Trophoblast cell (in vitro differentiated cells and primary cell): Measurements from ENCODE around the gene PCDHGC4.

Source experiments
- DNase-seq, 2 donors: peaks; one replicate each; pipeline ENCODE4 v3.0.0-alpha.2; 2016
- H2AFZ ChIP-seq: 2 replicates; pipeline ENCODE4 v1.6.1; 2013; ENCODE audit warnings: low read length, moderate library complexity, mild to moderate bottlenecking; ENCODE audit not compliant: insufficient read depth, poor library complexity
- H2AK5ac ChIP-seq: 2 replicates; pipeline ENCODE4 v1.6.1; 2013; ENCODE audit warnings: mild to moderate bottlenecking, low read length
- H2BK120ac ChIP-seq: 2 replicates; pipeline ENCODE4 v1.6.1; 2013; ENCODE audit warnings: low read length, mild to moderate bottlenecking, moderate library complexity; ENCODE audit not compliant: insufficient read depth, poor library complexity
- H2BK12ac ChIP-seq: 2 replicates; pipeline ENCODE4 v1.6.1; 2013; ENCODE audit warnings: mild to moderate bottlenecking, low read length, moderate library complexity
- H2BK5ac ChIP-seq: 2 replicates; pipeline ENCODE4 v1.6.1; 2013; ENCODE audit warnings: low read length, low read depth, moderate library complexity, mild to moderate bottlenecking; ENCODE audit not compliant: poor library complexity
- H3K14ac ChIP-seq: 2 replicates; pipeline ENCODE4 v1.6.1; 2013; ENCODE audit warnings: mild to moderate bottlenecking, low read length
- H3K18ac ChIP-seq: 2 replicates; pipeline ENCODE4 v1.6.1; 2013; ENCODE audit warnings: mild to moderate bottlenecking, low read length
- H3K23ac ChIP-seq: 2 replicates; pipeline ENCODE4 v1.6.1; 2013; ENCODE audit warnings: low read length
- H3K27ac ChIP-seq: 2 replicates; pipeline ENCODE4 v1.5.1; 2013; ENCODE audit warnings: low read depth, mild to moderate bottlenecking, inconsistent platforms, low read length, moderate library complexity
- H3K27me3 ChIP-seq: 2 replicates; pipeline ENCODE4 v1.6.1; 2013; ENCODE audit warnings: inconsistent platforms, mild to moderate bottlenecking, low read length, moderate library complexity; ENCODE audit not compliant: insufficient read depth
- H3K36me3 ChIP-seq, 2 experiments: 1 replicate in 1 of 2; 2 replicates in 1 of 2; pipeline ENCODE4 v1.6.1; 2013; ENCODE audit warnings: low read length in 2 of 2, mild to moderate bottlenecking in 2 of 2, moderate library complexity in 1 of 2; ENCODE audit not compliant: insufficient read depth in 2 of 2, control insufficient read depth in 1 of 2
- H3K4ac ChIP-seq: 2 replicates; pipeline ENCODE4 v1.6.1; 2013; ENCODE audit warnings: low read depth, mild to moderate bottlenecking, low read length, moderate library complexity
- H3K4me1 ChIP-seq, 2 experiments: 1 replicate in 1 of 2; 2 replicates in 1 of 2; pipeline ENCODE4 v1.6.1; 2013; ENCODE audit warnings: low read length in 2 of 2, mild to moderate bottlenecking in 2 of 2, moderate library complexity in 1 of 2; ENCODE audit not compliant: insufficient read depth in 2 of 2, control insufficient read depth in 1 of 2
- H3K4me2 ChIP-seq: 2 replicates; pipeline ENCODE4 v1.6.1; 2013; ENCODE audit warnings: inconsistent platforms, mild to moderate bottlenecking, low read length, moderate library complexity
- H3K4me3 ChIP-seq: 2 replicates; pipeline ENCODE4 v1.5.1; 2013; ENCODE audit warnings: mild to moderate bottlenecking, low read depth, low read length, inconsistent platforms
- H3K79me1 ChIP-seq: one replicate; pipeline ENCODE4 v1.6.1; 2013; ENCODE audit warnings: low read length
- H3K79me2 ChIP-seq: 2 replicates; pipeline ENCODE4 v1.6.1; 2013; ENCODE audit warnings: low read length, mild to moderate bottlenecking; ENCODE audit not compliant: control insufficient read depth, insufficient read depth, poor library complexity
- H3K9ac ChIP-seq: 2 replicates; pipeline ENCODE4 v1.6.1; 2013; ENCODE audit warnings: mild to moderate bottlenecking, low read length
- H3K9me3 ChIP-seq: 2 replicates; pipeline ENCODE4 v1.6.1; 2013; ENCODE audit warnings: low read depth, mild to moderate bottlenecking, control low read depth, inconsistent platforms, low read length; ENCODE audit not compliant: insufficient read depth
- H4K12ac ChIP-seq: 2 replicates; pipeline ENCODE4 v1.6.1; 2013; ENCODE audit warnings: low read depth, mild to moderate bottlenecking, low read length, moderate library complexity
- H4K8ac ChIP-seq: 2 replicates; pipeline ENCODE4 v1.6.1; 2013; ENCODE audit warnings: low read depth, mild to moderate bottlenecking, low read length, moderate library complexity
- H4K91ac ChIP-seq: one replicate; pipeline ENCODE4 v1.6.1; 2013; ENCODE audit warnings: low read depth, mild to moderate bottlenecking, low read length, moderate library complexity
- WGBS: extraction: QIAGEN DNeasy Blood & Tissue Kit; methylation state at CpG from one replicate; pipeline ENCODE4 v1.1.7; 2013; ENCODE audit warnings: missing lambda C conversion rate; ENCODE audit not compliant: insufficient read length, insufficient coverage; ENCODE audit errors: extremely low coverage; 5-methylcytosine and 5-hydroxymethylcytosine counted together

Gene PCDHGC4

DNA sequence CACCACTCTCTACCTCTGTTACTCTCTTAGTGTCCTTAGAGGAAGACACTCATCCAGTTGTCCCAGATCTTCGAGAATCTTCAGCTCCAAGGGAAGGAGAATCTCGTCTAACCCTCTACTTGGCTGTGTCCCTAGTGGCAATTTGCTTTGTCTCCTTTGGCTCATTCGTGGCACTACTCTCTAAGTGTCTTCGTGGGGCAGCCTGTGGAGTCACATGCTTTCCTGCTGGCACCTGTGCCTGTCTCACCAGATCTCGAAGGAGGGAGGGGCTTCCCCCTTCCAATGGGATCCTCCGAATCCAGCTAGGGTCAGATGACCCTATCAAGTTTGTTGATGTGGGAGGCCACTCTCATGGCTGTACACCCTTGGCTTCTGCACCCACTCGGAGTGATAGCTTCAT lies 2.3 kb downstream of the PCDHGC4 start:
- H3K4ac ChIP-seq, result no peak overlapping the region
- peaks cover 5% of the 10 kb centered on the region for H3K27me3 ChIP-seq
- no peak overlapping the region for H3K23ac ChIP-seq
- no peak overlapping the region for H4K8ac ChIP-seq
- no CpG with 5 or more reads among the region's 7 CpGs for WGBS
- H3K4me2 ChIP-seq, result no peak overlapping the region
- no peaks in the 10 kb centered on the region for H3K79me1 ChIP-seq
- H2AFZ ChIP-seq, result no peak overlapping the region
- H3K79me2 ChIP-seq, result no peaks in the 10 kb centered on the region
- DNase-seq, result no peak
- no peak overlapping the region for H2BK12ac ChIP-seq
- H3K4me1 ChIP-seq, result peaks cover 14 to 23% of the 10 kb centered on the region in 2 experiments
- H3K14ac ChIP-seq, result no peak overlapping the region
- no peak overlapping the region for H3K9ac ChIP-seq
- no peak overlapping the region for H2AK5ac ChIP-seq
- H3K18ac ChIP-seq, result no peak overlapping the region
- peaks cover 49 to 51% of the 10 kb centered on the region in 2 experiments for H3K36me3 ChIP-seq
- H4K91ac ChIP-seq, result no peak overlapping the region
- H4K12ac ChIP-seq, result no peak overlapping the region
- peaks cover 12% of the 10 kb centered on the region for H3K9me3 ChIP-seq
- H3K4me3 ChIP-seq, result no peak overlapping the region
- no peak overlapping the region for H2BK5ac ChIP-seq
- no peak overlapping the region for H3K27ac ChIP-seq
- no peak overlapping the region for H2BK120ac ChIP-seq

DNA sequence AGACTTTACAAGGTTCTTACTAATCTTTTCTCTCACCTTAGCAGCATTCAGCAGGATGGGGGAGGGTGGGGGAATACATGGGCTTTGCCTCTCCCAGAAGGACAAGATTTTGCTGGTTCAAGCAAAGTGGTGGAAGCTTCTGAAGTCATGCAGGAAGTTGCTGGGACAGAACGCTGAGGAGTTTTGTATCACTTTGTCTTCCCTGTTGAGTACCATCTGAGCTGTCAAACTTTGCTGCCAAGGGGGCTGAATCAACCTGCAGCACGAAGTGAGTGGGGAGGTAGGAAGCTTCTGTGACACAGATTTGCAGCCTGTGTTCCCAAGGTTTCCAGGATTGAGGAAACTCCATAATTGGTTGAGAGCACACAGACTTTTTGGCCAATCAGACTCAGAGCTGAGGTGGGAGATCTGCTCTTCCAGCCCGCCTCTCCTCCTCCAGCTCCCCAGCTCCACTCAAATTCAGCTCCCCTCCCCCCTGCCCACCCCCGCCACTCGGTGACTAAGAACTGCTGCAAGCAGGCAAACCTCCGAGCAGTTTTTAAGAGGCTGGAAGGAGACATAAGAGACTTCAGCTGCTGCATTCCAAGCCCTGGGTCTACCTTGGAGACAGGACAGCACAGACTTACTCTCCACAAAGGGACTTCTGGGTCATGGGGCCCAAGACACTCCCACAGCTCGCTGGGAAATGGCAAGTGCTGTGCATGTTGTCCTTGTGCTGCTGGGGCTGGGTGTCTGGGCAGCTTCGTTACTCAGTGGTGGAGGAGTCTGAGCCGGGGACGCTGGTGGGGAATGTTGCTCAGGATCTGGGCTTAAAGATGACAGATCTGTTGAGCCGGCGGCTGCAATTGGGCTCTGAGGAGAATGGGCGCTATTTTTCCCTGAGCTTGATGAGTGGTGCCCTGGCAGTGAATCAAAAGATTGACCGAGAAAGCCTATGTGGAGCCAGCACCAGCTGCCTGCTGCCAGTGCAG lies 4.0 kb downstream of the PCDHGC4 start, which contains the start of gene PCDHGC5:
PCDHGC5 (plus strand) TSS at position 491 of the 971 bp plus-strand sequence; CDS start at position 651, 160 bp downstream.
- Histone ChIP-seq H4K8ac (no peak within 1 kb of the TSS), H3K27ac (peak within 1 kb of the TSS; percentile 7), H3K18ac (peak within 1 kb of the TSS; percentile 30), H3K4me1 (peaks cover 10 to 21% of the 10 kb centered on the region in 2 experiments), H3K27me3 (peaks cover 9% of the 10 kb centered on the region), H3K23ac (no peak within 1 kb of the TSS), H4K12ac (no peak within 1 kb of the TSS), H3K9me3 (peaks cover 12% of the 10 kb centered on the region), H4K91ac (no peak within 1 kb of the TSS), H3K4ac (no peak within 1 kb of the TSS), H2BK12ac (no peak within 1 kb of the TSS), H3K4me2 (no peak within 1 kb of the TSS), H2BK120ac (no peak within 1 kb of the TSS), H2BK5ac (no peak within 1 kb of the TSS), H3K36me3 (peaks cover 56% of the 10 kb centered on the region in 2 experiments), H3K9ac (no peak within 1 kb of the TSS), H2AFZ (no peak within 1 kb of the TSS), H3K14ac (no peak within 1 kb of the TSS), H3K79me2 (no peaks in the 10 kb centered on the region), H3K79me1 (no peaks in the 10 kb centered on the region), H2AK5ac (no peak within 1 kb of the TSS), H3K4me3 (no peak within 1 kb of the TSS)
- WGBS, result no CpG with 5 or more reads among the region's 14 CpGs
- no peak for DNase-seq

DNA sequence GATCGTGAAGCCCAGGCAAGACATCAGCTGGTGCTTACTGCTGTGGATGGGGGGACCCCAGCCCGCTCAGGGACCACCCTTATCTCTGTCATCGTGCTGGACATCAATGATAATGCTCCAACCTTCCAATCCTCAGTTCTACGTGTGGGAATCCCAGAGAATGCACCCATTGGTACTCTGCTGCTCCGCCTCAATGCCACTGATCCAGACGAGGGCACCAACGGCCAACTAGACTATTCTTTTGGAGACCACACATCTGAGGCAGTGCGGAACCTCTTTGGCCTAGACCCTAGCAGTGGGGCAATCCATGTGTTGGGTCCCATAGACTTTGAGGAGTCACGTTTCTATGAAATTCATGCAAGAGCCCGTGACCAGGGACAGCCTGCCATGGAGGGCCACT lies 5.0 kb downstream of the PCDHGC4 start:
- Histone ChIP-seq H3K18ac (no peak overlapping the region), H2BK120ac (no peak overlapping the region), H4K8ac (no peak overlapping the region), H2BK12ac (no peak overlapping the region), H3K4ac (no peak overlapping the region), H3K9ac (no peak overlapping the region), H3K79me2 (no peaks in the 10 kb centered on the region), H3K27me3 (peaks cover 9% of the 10 kb centered on the region), H3K9me3 (peaks cover 12% of the 10 kb centered on the region), H3K36me3 (peaks cover 58% of the 10 kb centered on the region in 2 experiments), H3K4me1 (peaks cover 13 to 23% of the 10 kb centered on the region in 2 experiments), H3K27ac (no peak overlapping the region), H3K4me2 (no peak overlapping the region), H2AFZ (no peak overlapping the region), H3K23ac (no peak overlapping the region), H3K14ac (no peak overlapping the region), H3K4me3 (no peak overlapping the region), H2AK5ac (no peak overlapping the region), H2BK5ac (no peak overlapping the region), H4K12ac (no peak overlapping the region), H3K79me1 (peaks cover under 1% of the 10 kb centered on the region), H4K91ac (no peak overlapping the region)
- DNase-seq, result no peak
- WGBS, result no CpG with 5 or more reads among the region's 10 CpGs

DNA sequence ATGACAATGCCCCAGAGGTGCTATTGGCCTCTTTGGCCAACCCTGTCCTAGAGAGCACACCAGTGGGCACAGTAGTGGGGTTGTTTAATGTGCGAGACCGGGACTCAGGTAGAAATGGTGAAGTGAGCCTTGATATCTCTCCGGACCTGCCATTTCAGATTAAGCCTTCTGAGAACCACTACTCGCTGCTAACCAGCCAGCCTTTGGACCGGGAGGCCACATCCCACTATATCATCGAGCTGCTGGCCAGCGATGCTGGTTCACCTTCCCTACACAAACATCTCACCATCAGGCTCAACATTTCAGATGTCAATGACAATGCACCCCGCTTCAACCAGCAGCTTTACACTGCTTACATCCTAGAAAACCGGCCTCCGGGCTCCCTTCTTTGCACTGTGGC lies 5.4 kb downstream of the PCDHGC4 start:
- Histone ChIP-seq H2BK5ac (no peak overlapping the region), H4K12ac (no peak overlapping the region), H3K4me1 (peaks cover 16 to 28% of the 10 kb centered on the region in 2 experiments), H3K4me2 (no peak overlapping the region), H2AFZ (no peak overlapping the region), H4K8ac (no peak overlapping the region), H4K91ac (no peak overlapping the region), H3K14ac (no peak overlapping the region), H3K9me3 (peaks cover 10% of the 10 kb centered on the region), H2BK12ac (no peak overlapping the region), H3K4me3 (no peak overlapping the region), H3K18ac (no peak overlapping the region), H3K36me3 (peaks cover 60 to 61% of the 10 kb centered on the region in 2 experiments), H3K27ac (no peak overlapping the region), H3K27me3 (peaks cover 9% of the 10 kb centered on the region), H3K4ac (no peak overlapping the region), H2BK120ac (no peak overlapping the region), H3K79me2 (no peaks in the 10 kb centered on the region), H3K79me1 (peaks cover 4% of the 10 kb centered on the region), H3K23ac (no peak overlapping the region), H3K9ac (no peak overlapping the region), H2AK5ac (no peak overlapping the region)
- WGBS, result no CpG with 5 or more reads among the region's 10 CpGs
- no peak for DNase-seq
